Measurements from ENCODE around the gene PTCD1.
"Not testable (repeated sequence)": the region's sequence is repeated elsewhere in the genome, so short reads cannot be mapped to it uniquely, and the experiment has no call there.

PTCD1 gene

GRCh38 chr7:99415513-99416127, 23.0 kb downstream of the PTCD1 start:
- not testable (repeated sequence) for H3K27me3 ChIP-seq (replicated peaks; ENCODE audit: insufficient read depth, low read length); H3K4me2 ChIP-seq (ENCODE audit: low read depth, low read length); H3K4me3 ChIP-seq (ENCODE audit: low read length); H3K4me1 ChIP-seq (ENCODE audit: low read length); H3K27ac ChIP-seq (ENCODE audit: low read length); H4K20me1 ChIP-seq (ENCODE audit: insufficient read depth, low read length); H3K9me2 ChIP-seq (replicated peaks; ENCODE audit: insufficient read depth, low read length); H3K9ac ChIP-seq (ENCODE audit: low read length); H3K9me3 ChIP-seq (replicated peaks; ENCODE audit: insufficient read depth, low read length); H2AFZ ChIP-seq (ENCODE audit: low read length); DNase-seq; H3F3A ChIP-seq (ENCODE audit: insufficient read depth, low read length)
- peaks cover 13% of the 10 kb centered on the region for H3K36me3 ChIP-seq (replicated peaks; ENCODE audit: insufficient read depth, low read length)
- TF ChIP-seq, protein P1, sequence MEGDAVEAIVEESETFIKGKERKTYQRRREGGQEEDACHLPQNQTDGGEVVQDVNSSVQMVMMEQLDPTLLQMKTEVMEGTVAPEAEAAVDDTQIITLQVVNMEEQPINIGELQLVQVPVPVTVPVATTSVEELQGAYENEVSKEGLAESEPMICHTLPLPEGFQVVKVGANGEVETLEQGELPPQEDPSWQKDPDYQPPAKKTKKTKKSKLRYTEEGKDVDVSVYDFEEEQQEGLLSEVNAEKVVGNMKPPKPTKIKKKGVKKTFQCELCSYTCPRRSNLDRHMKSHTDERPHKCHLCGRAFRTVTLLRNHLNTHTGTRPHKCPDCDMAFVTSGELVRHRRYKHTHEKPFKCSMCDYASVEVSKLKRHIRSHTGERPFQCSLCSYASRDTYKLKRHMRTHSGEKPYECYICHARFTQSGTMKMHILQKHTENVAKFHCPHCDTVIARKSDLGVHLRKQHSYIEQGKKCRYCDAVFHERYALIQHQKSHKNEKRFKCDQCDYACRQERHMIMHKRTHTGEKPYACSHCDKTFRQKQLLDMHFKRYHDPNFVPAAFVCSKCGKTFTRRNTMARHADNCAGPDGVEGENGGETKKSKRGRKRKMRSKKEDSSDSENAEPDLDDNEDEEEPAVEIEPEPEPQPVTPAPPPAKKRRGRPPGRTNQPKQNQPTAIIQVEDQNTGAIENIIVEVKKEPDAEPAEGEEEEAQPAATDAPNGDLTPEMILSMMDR (IDR thresholded peaks at IDR 0.05; ENCODE audit: low read length) = peak; percentile 37
- peaks cover 43% of the 10 kb centered on the region for H3K79me2 ChIP-seq (ENCODE audit: low read length)

DNA sequence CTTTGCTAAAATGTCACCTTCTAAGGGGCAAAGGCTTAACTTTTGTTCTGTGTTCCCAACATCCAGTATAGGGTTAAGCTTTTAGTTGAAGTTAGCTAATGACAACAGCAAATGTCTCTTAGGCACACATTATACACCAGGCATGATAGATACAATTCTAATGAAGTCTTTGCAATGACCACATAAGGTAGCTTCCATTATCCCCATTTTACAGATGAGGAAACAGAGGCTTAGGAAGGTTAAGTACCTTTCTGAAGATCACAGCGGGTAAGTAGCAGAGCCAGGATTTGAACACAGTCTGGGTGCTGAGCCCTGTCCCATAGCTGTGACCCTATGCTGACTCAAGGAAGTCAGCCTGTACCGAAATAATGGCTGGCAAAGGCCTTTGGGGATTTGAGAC, 28.0 kb downstream of the PTCD1 start:
- Histone ChIP-seq H3K9me2 (replicated peaks; ENCODE audit: insufficient read depth, low read length) (no peaks in the 10 kb centered on the region), H4K20me1 (ENCODE audit: insufficient read depth, low read length) (no peaks in the 10 kb centered on the region; the same call in 1 of the 2 replicates), H3F3A (ENCODE audit: insufficient read depth, low read length) (0 out of 2 replicates have a peak, but pooled peaks cover 4% of the 10 kb centered on the region), H2AFZ (ENCODE audit: low read length) (no peak overlapping the region), H3K36me3 (replicated peaks; ENCODE audit: insufficient read depth, low read length) (peaks cover 10% of the 10 kb centered on the region; the same call in 1 of the 2 replicates), H3K27ac (ENCODE audit: low read length) (no peak overlapping the region), H3K9me3 (replicated peaks; ENCODE audit: insufficient read depth, low read length) (no peaks in the 10 kb centered on the region), H3K79me2 (ENCODE audit: low read length) (peaks cover 81% of the 10 kb centered on the region), H3K27me3 (replicated peaks; ENCODE audit: insufficient read depth, low read length) (no peaks in the 10 kb centered on the region), H3K4me1 (ENCODE audit: low read length) (peaks cover 11% of the 10 kb centered on the region), H3K9ac (ENCODE audit: low read length) (no peak overlapping the region), H3K4me3 (ENCODE audit: low read length) (no peak overlapping the region), H3K4me2 (ENCODE audit: low read depth, low read length) (no peak overlapping the region)
- no peak for TF ChIP-seq EZH2phosphoT487 (IDR thresholded peaks at IDR 0.05; ENCODE audit: low read length)
- no peak for TF ChIP-seq EZH2 (optimal IDR thresholded peaks at IDR 0.05; ENCODE audit: low read depth, low read length)
- TF ChIP-seq, protein P1 (IDR thresholded peaks at IDR 0.05; ENCODE audit: low read length) = no peak
- DNase-seq = no peak

GRCh38 chr7:99409806-99410205, 28.8 kb downstream of the PTCD1 start:
- Histone ChIP-seq H3K9me3 (replicated peaks; ENCODE audit: insufficient read depth, low read length) (no peaks in the 10 kb centered on the region), H3K4me2 (ENCODE audit: low read depth, low read length) (peak overlapping the region; percentile 91), H3K79me2 (ENCODE audit: low read length) (peaks cover 88% of the 10 kb centered on the region), H3K36me3 (replicated peaks; ENCODE audit: insufficient read depth, low read length) (peaks cover 8% of the 10 kb centered on the region; the same call in 1 of the 2 replicates), H3K4me1 (ENCODE audit: low read length) (peaks cover 11% of the 10 kb centered on the region), H3K9me2 (replicated peaks; ENCODE audit: insufficient read depth, low read length) (no peaks in the 10 kb centered on the region), H3F3A (ENCODE audit: insufficient read depth, low read length) (0 out of 2 replicates have a peak, but pooled peaks cover 4% of the 10 kb centered on the region), H3K27ac (ENCODE audit: low read length) (no peak overlapping the region), H3K27me3 (replicated peaks; ENCODE audit: insufficient read depth, low read length) (no peaks in the 10 kb centered on the region), H3K9ac (ENCODE audit: low read length) (peak overlapping the region; percentile 92; the same call in 1 of the 2 replicates), H2AFZ (ENCODE audit: low read length) (no peak overlapping the region), H3K4me3 (ENCODE audit: low read length) (peak overlapping the region; percentile 94), H4K20me1 (ENCODE audit: insufficient read depth, low read length) (no peaks in the 10 kb centered on the region; the same call in 1 of the 2 replicates)
- TF ChIP-seq, protein P1 (IDR thresholded peaks at IDR 0.05; ENCODE audit: low read length) = no peak
- TF ChIP-seq EZH2phosphoT487 (IDR thresholded peaks at IDR 0.05; ENCODE audit: low read length) = no peak
- TF ChIP-seq EZH2 (optimal IDR thresholded peaks at IDR 0.05; ENCODE audit: low read depth, low read length) = no peak
- no peak for DNase-seq
